ENCODE measurements around the gene FECH.

- no peak for TF ChIP-seq CTCF (IDR thresholded peaks at IDR 0.05; ENCODE audit: low read depth, low read length)
- no peak for TF ChIP-seq POLR2A (IDR thresholded peaks at IDR 0.05; ENCODE audit: extremely low read depth, insufficient read length)
- no peak for TF ChIP-seq MYC (IDR thresholded peaks at IDR 0.05; ENCODE audit: low read depth, low read length)
Observed at GRCh38 chr18:57542126-57542525, 44.4 kb downstream of the FECH start.
